H1 (cell line): ENCODE data around the gene NTMT1. TPM values are rescaled to one million over a fixed set of nuclear protein-coding genes. Genes with fewer than 3 reads are reported as not detected.

Experiments
- CHD2 ChIP-seq: IDR thresholded peaks from 2 replicates; pipeline ENCODE4 v1.6.1; 2012; ENCODE audit warnings: low read length, improper control_type of control experiment
- EGR1 ChIP-seq: IDR thresholded peaks from 2 replicates; pipeline ENCODE4 v1.6.1; 2011; ENCODE audit warnings: low read depth, low read length, borderline replicate concordance
- RNF2 ChIP-seq: fragments of 200-900, 300-1000 bp; sonication (generic); IDR thresholded peaks from 2 replicates; pipeline ENCODE4 v1.7.1; 2016; ENCODE audit warnings: borderline replicate concordance, low read depth, mild to moderate bottlenecking, antibody characterized with exemption, low read length; ENCODE audit not compliant: poor library complexity, severe bottlenecking; ENCODE audit errors: missing control alignments
- TAF1 ChIP-seq: IDR thresholded peaks from 2 replicates; pipeline ENCODE4 v1.6.1; 2011; ENCODE audit warnings: mild to moderate bottlenecking, low read depth, low read length
- USF2 ChIP-seq: IDR thresholded peaks from 2 replicates; pipeline ENCODE4 v1.6.1; 2011; ENCODE audit warnings: low read length, improper control_type of control experiment
- polyA plus RNA-seq, 7 experiments: library from polyadenylated mRNA; depleted of rRNA in 3 of 7; stranded (reverse) in 5 of 7; unstranded in 2 of 7; fragments of >200 nt in 5 of 7; fragments of 200-250 nt in 2 of 7; gene quantifications; 1 replicate in 5 of 7; 2 replicates in 1 of 7; 4 replicates in 1 of 7; pipeline versions ENCODE4 v1.2.1 to v1.2.3, GENCODE V29; 2011 to 2013; ENCODE audit warnings: missing spikeins in 2 of 7, mixed read lengths in 2 of 7
- total RNA-seq: library from RNA; stranded (reverse); fragmentation: NEBNext Ultra II Directional; extraction: Animal tissue kit (Norgen Biotek cat#: 25700); gene quantifications from 2 replicates; pipeline ENCODE4 v1.2.1, GENCODE V29; 2021

NTMT1 gene
- total and polyA plus RNA-seq, 2 of the 8 experiments (the other 6 are each of a cell fraction or from before 2014, with no cell fraction given): 66.8 to 70.2 TPM

- peak; percentile 93 for TF ChIP-seq USF2
- no peak for TF ChIP-seq EGR1
- TF ChIP-seq TAF1: peak; percentile 93
- no peak for TF ChIP-seq RNF2
- TF ChIP-seq CHD2: no peak
Measured at GRCh38 chr9:129626079-129626624, at the start of gene NTMT1 (continued).
